PFSK-1 (cell line): ENCODE data around the gene FAS.

Source experiments
- FOXP2 ChIP-seq: optimal IDR thresholded peaks from 2 replicates; pipeline ENCODE3; 2011; ENCODE audit warnings: borderline replicate concordance, control low read depth, inconsistent platforms; ENCODE audit not compliant: insufficient read depth; ENCODE audit errors: extremely low read length, extremely low read depth
- POLR2AphosphoS5 ChIP-seq: IDR thresholded peaks from 2 replicates; pipeline ENCODE4 v1.6.1; 2012; ENCODE audit warnings: low read depth, mild to moderate bottlenecking, control low read depth, low read length, moderate library complexity
- REST ChIP-seq, 2 experiments: IDR thresholded peaks; 2 replicates each; pipeline versions ENCODE4 v1.6.1 to v1.8.0; 2011 to 2012; ENCODE audit warnings: low read depth in 2 of 2, low read length in 2 of 2, control low read depth in 1 of 2, inconsistent platforms in 1 of 2, mild to moderate bottlenecking in 1 of 2, moderate library complexity in 1 of 2; ENCODE audit not compliant: insufficient read depth in 1 of 2
- SIN3A ChIP-seq: IDR thresholded peaks from 2 replicates; pipeline ENCODE4 v1.6.1; 2012; ENCODE audit warnings: mild to moderate bottlenecking, low read length, moderate library complexity, borderline replicate concordance; ENCODE audit not compliant: insufficient read depth
- TAF1 ChIP-seq: IDR thresholded peaks from 2 replicates; pipeline ENCODE4 v1.6.1; 2012; ENCODE audit warnings: low read length, control low read depth, borderline replicate concordance; ENCODE audit not compliant: insufficient read depth

FAS gene

GRCh38 chr10:88960802-88961201 is 29.8 kb upstream of the FAS start:
- TF ChIP-seq POLR2AphosphoS5 (no peak), REST (IDR thresholded peaks at IDR 0.05; ENCODE audit: insufficient read depth in 1 of 2, low read depth in 2 of 2, low read length in 2 of 2) (no peak), TAF1 (no peak), FOXP2 (no peak), SIN3A (no peak)

GRCh38 chr10:88961266-88961665 is 29.3 kb upstream of the FAS start:
- no peak for TF ChIP-seq REST (IDR thresholded peaks at IDR 0.05; ENCODE audit: insufficient read depth in 1 of 2, low read depth in 2 of 2, low read length in 2 of 2)
- no peak for TF ChIP-seq POLR2AphosphoS5
- no peak for TF ChIP-seq SIN3A
- no peak for TF ChIP-seq FOXP2
- TF ChIP-seq TAF1 = no peak

- TF ChIP-seq FOXP2 = no peak
Measured at GRCh38 chr10:88962336-88962735, 28.3 kb upstream of the FAS start.

- TF ChIP-seq TAF1 (no peak), REST (IDR thresholded peaks at IDR 0.05; ENCODE audit: insufficient read depth in 1 of 2, low read depth in 2 of 2, low read length in 2 of 2) (no peak), SIN3A (no peak), FOXP2 (no peak), POLR2AphosphoS5 (no peak)
Measured at GRCh38 chr10:88963318-88963717, 27.3 kb upstream of the FAS start.

- TF ChIP-seq TAF1 (no peak), SIN3A (no peak), REST (IDR thresholded peaks at IDR 0.05; ENCODE audit: insufficient read depth in 1 of 2, low read depth in 2 of 2, low read length in 2 of 2) (no peak), POLR2AphosphoS5 (no peak), FOXP2 (no peak)
Measured at GRCh38 chr10:88964360-88964759, 26.2 kb upstream of the FAS start.
